NCI-H2029 (cell line): ENCODE data around the gene STAT5B.
"Not testable (repeated sequence)": the region's sequence is repeated elsewhere in the genome, so short reads cannot be mapped to it uniquely, and the experiment has no call there.

Experiments
- DNase-seq: peaks from one replicate; lab custom pipeline; 2025; lab: John Stamatoyannopoulos, UW

The STAT5B gene

GRCh38 chr17:42305543-42306384 is 29.6 kb upstream of the STAT5B start:
- no peak for DNase-seq

- not testable (repeated sequence) for DNase-seq
Observed at GRCh38 chr17:42305031-42305330, 28.8 kb upstream of the STAT5B start.

GRCh38 chr17:42304187-42305030 is 28.2 kb upstream of the STAT5B start:
- DNase-seq = no peak

- no peak for DNase-seq
Observed at GRCh38 chr17:42303694-42304093, 27.5 kb upstream of the STAT5B start.

GRCh38 chr17:42301022-42301421 is 24.8 kb upstream of the STAT5B start:
- no peak for DNase-seq

GRCh38 chr17:42299913-42300312 is 23.7 kb upstream of the STAT5B start:
- not testable (repeated sequence) for DNase-seq

- not testable (repeated sequence) for DNase-seq
Observed at GRCh38 chr17:42299361-42299760, 23.2 kb upstream of the STAT5B start.

GRCh38 chr17:42297775-42298174 is 21.6 kb upstream of the STAT5B start:
- DNase-seq = not testable (repeated sequence)

DNA sequence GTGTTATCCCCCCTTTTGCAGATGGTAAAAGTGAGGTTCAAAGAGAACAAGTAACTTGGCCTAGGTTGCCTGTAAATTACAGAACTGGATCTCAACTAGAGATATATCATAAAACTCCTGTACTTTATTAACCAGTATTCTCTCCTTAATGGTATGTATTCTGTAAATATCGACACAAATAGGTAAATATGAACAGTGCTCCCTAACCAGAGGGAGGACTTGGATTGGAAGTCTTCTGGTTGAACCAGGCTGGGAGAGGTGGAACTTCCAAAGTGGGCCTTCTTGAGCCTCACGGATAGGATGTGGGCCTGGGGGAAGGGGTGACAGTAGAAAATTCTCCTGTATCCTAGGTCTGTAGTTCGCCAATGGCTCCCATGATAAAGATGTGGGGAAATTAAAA is 19.8 kb upstream of the STAT5B start:
- no peak for DNase-seq

DNA sequence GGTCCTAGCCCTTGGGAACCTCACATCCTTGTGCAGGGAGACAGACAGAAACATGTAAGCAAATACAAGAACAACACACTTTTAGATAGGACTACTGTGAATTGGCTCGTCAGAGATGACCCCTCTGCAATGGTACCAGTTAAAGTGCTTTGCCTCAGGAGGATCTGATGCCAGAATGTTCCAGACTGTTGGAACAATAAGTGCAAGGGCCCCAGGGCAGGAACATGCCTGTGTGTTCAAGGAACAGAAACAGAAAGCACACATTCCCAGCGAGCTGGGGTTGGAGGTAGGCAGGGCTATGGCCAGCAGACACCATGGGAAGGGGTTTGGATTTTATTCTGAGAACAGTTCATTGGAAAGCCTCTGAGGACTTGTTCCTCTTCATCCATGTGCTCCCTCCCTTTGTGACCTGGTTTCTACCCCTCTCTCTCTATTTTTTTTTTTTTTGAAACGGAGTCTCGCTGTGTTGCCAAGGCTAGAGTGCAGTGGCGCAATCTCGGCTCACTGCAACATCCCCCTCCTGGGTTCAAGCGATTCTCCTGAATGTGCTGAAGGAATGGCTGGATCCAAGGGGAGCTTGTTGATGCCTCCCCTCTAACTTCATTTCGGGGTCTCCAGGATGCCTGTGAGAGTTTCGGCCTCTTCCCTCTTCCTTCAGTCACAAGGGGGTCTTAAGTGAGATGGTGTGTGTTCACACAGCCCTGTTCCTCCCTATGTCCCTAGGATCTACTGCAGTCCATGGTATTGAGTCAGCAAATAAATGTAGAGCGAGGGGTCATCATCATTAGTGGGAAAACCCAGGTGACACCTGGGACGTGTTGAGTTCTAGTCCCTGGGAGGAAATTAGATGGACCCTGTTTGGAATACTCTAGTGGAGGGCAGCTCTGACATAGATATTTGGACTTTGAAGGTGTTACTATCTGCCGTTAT is 18.5 kb upstream of the STAT5B start:
- no peak for DNase-seq

DNA sequence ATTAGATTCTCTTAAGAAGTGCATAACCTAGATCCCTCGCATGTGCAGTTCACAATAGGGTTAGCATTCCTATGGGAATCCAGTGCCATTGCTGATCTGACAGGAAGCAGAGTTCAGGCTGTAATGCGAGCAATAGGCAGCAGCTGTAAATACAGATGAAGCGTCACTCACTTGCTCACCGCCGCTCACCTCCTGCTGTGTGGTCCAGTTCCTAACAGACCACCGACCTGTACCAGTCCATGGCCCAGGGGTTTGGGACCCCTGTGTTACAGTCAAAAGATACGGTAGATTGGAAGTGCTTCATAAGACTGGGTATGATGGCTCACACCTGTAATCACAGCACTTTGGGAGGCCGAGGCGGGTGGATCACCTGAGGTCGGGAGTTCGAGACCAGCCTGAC is 14.9 kb upstream of the STAT5B start:
- no peak for DNase-seq

DNA sequence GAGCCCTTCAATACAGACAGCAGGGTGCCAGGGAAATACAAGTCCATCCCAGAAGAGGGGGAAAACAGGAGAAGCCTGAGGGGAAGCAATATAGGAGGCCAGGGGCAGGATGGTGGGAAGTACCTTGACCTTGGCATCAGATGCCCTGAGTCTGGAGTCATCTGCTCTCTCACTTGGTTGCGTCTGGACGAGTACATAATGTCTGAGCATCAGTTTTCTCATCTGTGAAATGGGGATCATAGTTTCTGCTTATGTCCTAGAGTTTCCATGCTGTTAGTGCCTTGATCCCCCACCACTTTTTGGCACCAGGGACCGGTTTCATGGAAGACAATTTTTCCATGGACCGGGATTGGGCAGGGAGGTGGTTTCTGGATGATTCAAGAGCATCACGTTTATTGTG is 14.4 kb upstream of the STAT5B start:
- DNase-seq = no peak

DNA sequence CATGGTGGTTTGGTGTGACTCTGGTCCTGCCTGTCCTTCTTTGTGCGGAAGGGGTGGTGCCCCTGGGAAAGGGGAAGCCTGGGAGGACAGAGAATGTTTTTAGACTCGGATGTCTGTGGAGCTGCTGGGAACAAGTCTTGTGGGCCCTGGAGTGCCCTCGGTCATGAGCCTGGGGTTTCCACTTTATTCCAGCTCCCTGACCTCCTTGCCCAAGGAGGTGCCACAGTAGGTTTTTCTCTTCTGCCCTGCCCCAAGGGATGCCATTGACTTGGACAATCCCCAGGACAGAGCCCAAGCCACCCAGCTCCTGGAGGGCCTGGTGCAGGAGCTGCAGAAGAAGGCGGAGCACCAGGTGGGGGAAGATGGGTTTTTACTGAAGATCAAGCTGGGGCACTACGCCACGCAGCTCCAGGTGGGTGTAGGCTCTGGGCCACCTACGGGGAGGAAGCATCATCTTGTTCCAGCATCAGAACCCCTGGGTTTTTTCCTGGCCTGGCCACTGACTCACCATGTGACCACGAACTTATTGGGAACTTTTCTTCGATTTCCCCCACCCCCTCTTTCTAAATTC is 13.5 kb upstream of the STAT5B start:
- no peak for DNase-seq

DNA sequence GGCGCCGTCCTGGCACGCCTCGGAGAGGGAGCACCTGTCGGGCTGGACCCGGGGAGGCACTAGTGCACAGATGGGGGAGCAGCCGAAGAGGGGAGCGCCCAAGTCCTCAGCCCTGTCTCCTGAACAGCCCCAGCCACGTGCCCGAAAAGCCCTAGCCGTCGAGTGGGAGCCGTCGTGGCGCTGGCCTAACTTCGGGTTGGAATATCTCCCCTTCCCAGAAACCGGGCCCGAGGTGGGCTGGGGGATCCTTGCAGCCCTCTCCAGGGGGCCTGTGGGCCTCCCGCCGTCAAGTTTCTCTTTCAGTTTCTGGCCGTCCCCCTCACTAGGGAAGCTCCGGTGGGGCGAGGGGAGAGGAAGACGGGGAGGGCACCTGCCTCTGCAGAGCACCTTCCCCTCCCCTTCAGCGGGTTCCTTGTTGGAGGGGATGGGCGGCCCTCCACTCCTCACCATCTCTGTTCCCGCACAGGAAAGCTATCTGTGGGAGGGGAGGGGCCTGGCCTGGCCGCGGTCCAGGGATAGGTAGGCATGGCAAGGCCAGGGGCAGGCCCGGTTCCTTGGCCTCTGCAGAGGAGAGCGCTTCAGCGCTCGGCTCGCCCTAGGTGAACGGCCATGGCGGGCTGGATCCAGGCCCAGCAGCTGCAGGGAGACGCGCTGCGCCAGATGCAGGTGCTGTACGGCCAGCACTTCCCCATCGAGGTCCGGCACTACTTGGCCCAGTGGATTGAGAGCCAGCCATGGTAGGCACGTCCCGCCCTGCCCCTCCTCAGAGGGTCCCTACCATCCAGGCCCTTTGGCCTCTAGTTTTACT is 12.8 kb upstream of the STAT5B start:
- peak; percentile 78 for DNase-seq

DNA sequence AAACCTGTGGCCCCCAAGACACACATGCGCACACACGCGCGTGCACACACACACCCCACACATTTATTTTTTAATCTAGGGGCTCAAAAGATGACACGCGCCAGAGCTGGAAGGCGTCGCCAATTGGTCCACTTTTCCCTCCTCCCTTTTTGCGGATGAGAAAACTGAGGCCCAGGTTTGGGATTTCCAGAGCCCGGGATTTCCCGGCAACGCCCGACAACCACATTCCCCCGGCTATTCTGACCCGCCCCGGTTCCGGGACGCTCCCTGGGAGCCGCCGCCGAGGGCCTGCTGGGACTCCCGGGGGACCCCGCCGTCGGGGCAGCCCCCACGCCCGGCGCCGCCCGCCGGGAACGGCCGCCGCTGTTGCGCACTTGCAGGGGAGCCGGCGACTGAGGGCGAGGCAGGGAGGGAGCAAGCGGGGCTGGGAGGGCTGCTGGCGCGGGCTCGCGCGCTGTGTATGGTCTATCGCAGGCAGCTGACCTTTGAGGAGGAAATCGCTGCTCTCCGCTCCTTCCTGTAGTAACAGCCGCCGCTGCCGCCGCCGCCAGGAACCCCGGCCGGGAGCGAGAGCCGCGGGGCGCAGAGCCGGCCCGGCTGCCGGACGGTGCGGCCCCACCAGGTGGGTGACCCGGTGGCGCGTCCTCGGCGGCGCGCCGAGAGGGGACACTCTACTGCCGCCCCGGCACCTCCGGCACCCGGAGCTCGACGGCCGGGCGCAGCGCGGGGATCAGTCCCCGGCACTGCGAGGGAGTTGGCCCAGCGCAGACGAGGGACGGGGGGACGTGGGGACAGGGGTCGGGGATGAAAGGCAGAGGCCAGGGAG is 12.0 kb upstream of the STAT5B start, which contains the start of gene STAT5A:
Gene STAT5A (plus strand): TSS at position 522 of the 826 bp plus-strand sequence. CDS start 914 bp downstream, outside the sequence.
- DNase-seq = peak; percentile 71

- DNase-seq = no peak
Observed at GRCh38 chr17:42287305-42287976, 11.2 kb upstream of the STAT5B start.

- no peak for DNase-seq
Observed at GRCh38 chr17:42286411-42287221, 10.4 kb upstream of the STAT5B start.

DNA sequence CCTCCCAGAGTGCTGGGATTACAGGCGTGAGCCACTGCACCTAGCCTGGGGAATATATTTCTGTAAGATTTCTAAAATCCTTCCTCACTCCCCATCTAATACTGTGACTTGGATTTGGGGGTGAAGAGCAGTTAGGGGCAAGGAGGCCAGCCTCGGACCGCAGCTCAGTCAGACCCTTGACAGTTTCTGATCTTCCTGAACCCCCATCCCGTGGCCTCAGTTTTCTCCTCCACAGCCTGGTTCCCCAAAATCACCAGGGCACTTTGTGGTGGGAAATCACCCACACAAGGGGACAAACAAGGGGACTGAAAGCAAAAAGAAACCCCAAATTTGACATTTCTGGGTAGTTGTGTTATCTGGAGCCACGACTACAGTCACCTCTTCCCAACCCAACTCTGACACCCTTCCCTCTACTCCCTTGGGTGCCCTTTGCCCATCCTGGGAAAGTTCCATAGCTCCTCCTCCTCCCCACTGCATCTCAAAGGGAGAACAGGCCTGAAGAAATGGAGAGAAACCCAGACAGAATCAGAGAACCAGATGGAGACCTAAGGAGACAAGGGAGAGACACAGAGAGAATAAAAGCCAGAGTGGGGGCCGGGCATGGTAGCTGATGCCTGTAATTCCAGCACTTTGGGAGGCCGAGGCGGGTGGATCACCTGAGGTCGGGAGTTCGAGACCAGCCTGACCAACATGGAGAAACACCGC is 9.3 kb upstream of the STAT5B start:
- no peak for DNase-seq
